Measurements from ENCODE around the gene TTC33. TPM values are rescaled to one million over a fixed set of nuclear protein-coding genes. Genes with fewer than 3 reads are reported as not detected.

Gene TTC33
- total RNA-seq, 2 donors from 2014 or later = 10.6 to 19.8 TPM

GRCh38 chr5:40634593-40634992 is 121.2 kb downstream of the TTC33 start:
- DNase-seq = no peak
- H3K4me3 ChIP-seq = no peak overlapping the region
- H3K9me3 ChIP-seq = no peaks in the 10 kb centered on the region
- H3K27me3 ChIP-seq = no peaks in the 10 kb centered on the region
- H3K9ac ChIP-seq (ENCODE audit: low read depth in 2 of 2, low read length in 2 of 2) = no peak overlapping the region
- no peak for TF ChIP-seq CTCF (IDR thresholded peaks at IDR 0.05)
- intact Hi-C loops (cut with DNase I) = no loop called here
- H3K36me3 ChIP-seq = no peaks in the 10 kb centered on the region
- no peak overlapping the region for H3K27ac ChIP-seq
- H3K4me1 ChIP-seq = no peaks in the 10 kb centered on the region

- DNase-seq = peak; percentile 49
- no peak overlapping the region for H3K27ac ChIP-seq
- no peaks in the 10 kb centered on the region for H3K36me3 ChIP-seq
- no peak overlapping the region for H3K4me3 ChIP-seq
- H3K4me1 ChIP-seq = no peaks in the 10 kb centered on the region
- no peaks in the 10 kb centered on the region for H3K27me3 ChIP-seq
- intact Hi-C loops (cut with DNase I) = no loop called here
- H3K9me3 ChIP-seq = no peaks in the 10 kb centered on the region
- no peak for TF ChIP-seq CTCF (IDR thresholded peaks at IDR 0.05)
- H3K9ac ChIP-seq (ENCODE audit: low read depth in 2 of 2, low read length in 2 of 2) = no peak overlapping the region
Observed at GRCh38 chr5:40634154-40634553, 121.6 kb downstream of the TTC33 start.

- intact Hi-C loops (cut with DNase I) = no loop called here
Observed at GRCh38 chr5:40631236-40631635, 124.5 kb downstream of the TTC33 start.

GRCh38 chr5:40630126-40630525 is 125.6 kb downstream of the TTC33 start:
- H3K4me3 ChIP-seq = no peak overlapping the region
- H3K9ac ChIP-seq (ENCODE audit: low read depth in 2 of 2, low read length in 2 of 2) = no peak overlapping the region
- TF ChIP-seq CTCF (IDR thresholded peaks at IDR 0.05) = no peak
- no peaks in the 10 kb centered on the region for H3K27me3 ChIP-seq
- H3K9me3 ChIP-seq = no peaks in the 10 kb centered on the region
- no peak for DNase-seq
- H3K4me1 ChIP-seq = no peaks in the 10 kb centered on the region
- no peak overlapping the region for H3K27ac ChIP-seq
- H3K36me3 ChIP-seq = no peaks in the 10 kb centered on the region
- intact Hi-C loops (cut with DNase I) = no loop called here

More at GRCh38 chr5:40631236-40631635, 124.5 kb downstream of the TTC33 start:
- no peak overlapping the region for H3K4me3 ChIP-seq
- peak; percentile 55 for DNase-seq
- no peaks in the 10 kb centered on the region for H3K36me3 ChIP-seq
- H3K27me3 ChIP-seq = no peaks in the 10 kb centered on the region
- no peak for TF ChIP-seq CTCF (IDR thresholded peaks at IDR 0.05)
- no peak overlapping the region for H3K27ac ChIP-seq
- no peaks in the 10 kb centered on the region for H3K4me1 ChIP-seq
- H3K9ac ChIP-seq (ENCODE audit: low read depth in 2 of 2, low read length in 2 of 2) = no peak overlapping the region
- no peaks in the 10 kb centered on the region for H3K9me3 ChIP-seq

- Histone ChIP-seq H3K9me3 (no peaks in the 10 kb centered on the region), H3K27me3 (no peaks in the 10 kb centered on the region), H3K36me3 (no peaks in the 10 kb centered on the region), H3K27ac (no peak overlapping the region), H3K9ac (ENCODE audit: low read depth in 2 of 2, low read length in 2 of 2) (no peak overlapping the region), H3K4me3 (no peak overlapping the region), H3K4me1 (no peaks in the 10 kb centered on the region)
- TF ChIP-seq CTCF (IDR thresholded peaks at IDR 0.05) = no peak
- intact Hi-C loops (cut with DNase I) = no loop called here
- DNase-seq = no peak
Observed at GRCh38 chr5:40628407-40628806, 127.4 kb downstream of the TTC33 start.

GRCh38 chr5:40627706-40628105 is 128.1 kb downstream of the TTC33 start:
- Histone ChIP-seq H3K27ac (no peak overlapping the region), H3K4me3 (no peak overlapping the region), H3K9ac (ENCODE audit: low read depth in 2 of 2, low read length in 2 of 2) (no peak overlapping the region), H3K9me3 (no peaks in the 10 kb centered on the region), H3K27me3 (no peaks in the 10 kb centered on the region), H3K36me3 (no peaks in the 10 kb centered on the region), H3K4me1 (no peaks in the 10 kb centered on the region)
- intact Hi-C loops (cut with DNase I) = no loop called here
- DNase-seq = no peak
- TF ChIP-seq CTCF (IDR thresholded peaks at IDR 0.05) = no peak

All from colonic mucosa (tissue), 4 donors.